GM18511 (cell line): ENCODE data around the gene MDFI.

Source experiments
- ATAC-seq: cut with Tn5 transposase; IDR thresholded peaks from one replicate; pipeline ENCODE4 v1.9.1; 2021; ENCODE audit warnings: mild to moderate bottlenecking, moderate library complexity; ENCODE audit not compliant: unreplicated experiment

The MDFI gene

DNA sequence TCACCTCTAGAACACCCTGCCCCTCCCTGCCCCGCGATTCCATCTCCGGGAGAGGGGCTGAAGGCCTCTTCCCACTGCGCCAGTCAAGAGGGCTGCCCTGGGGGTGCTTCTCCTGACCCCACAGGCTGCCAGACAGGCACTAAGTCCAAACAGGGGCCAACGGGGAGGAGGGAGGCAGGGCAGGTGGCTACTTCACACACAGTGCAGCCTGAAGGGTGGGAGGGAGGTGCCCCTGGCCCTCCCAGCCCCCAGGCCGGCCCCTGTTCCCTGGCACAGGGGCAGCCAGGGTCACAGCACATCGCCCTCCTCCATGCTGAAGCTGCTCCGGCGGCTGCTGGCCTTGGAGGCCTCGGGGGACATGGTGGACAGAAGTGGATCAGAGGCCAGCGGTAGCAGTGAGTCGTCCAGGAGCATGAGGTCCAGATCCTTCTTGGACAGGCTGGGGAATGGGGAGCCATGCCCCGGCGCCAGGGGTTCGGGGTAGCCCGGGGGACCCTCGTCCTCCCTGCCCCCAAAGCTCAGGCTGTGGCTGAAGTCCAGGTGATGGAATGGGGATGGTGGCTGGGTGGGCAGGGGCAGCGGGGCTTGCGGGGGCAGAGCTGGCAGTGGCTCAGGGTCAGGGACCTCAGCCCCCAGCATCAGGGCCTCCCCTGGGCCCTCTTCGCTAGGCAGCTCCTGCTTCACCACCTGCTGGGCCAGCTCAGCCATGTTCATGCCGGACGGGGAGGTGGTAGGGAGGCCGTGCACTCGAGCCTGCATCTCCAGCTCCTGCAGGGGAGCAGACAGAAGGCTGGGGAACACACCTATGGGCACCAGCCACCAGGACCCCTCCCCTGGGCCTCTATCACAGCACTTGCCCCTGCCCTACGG is 46.3 kb downstream of the MDFI start:
- ATAC-seq: no peak

DNA sequence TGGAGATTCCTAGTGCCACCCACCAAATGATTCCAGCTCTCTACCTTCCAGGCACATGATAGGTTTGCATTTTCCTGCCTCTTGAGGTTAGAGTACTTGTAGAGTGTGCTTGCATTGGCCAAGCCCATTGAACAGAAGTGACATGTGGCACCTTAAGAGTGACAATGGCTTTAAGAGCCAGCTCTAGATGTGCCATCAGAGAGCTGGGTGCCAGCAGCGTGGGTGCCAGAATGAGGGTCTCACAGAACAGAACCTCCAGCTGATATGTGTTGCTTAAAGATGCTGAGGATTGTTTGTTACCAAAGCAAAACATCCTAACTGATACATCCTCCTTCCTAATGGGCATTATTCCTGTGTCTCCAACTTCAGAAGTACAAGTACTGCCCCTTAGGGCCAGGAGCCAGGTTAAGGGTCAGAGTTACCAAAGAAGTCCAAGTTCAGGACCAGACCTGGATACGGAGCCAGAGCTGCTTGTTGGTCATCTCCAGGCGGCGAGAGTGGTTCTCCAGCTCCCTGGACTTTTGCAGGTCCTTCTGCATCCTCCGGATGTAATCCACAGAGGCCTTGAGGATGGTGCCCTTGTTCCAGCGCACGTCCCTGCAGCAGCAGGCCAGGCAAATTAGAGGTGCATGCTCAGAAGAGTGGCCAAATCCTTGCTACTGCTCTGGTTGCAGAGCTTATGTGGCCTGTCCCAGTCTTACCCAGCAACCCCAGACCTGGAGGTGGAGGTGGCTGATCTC is 47.5 kb downstream of the MDFI start:
- no peak for ATAC-seq

DNA sequence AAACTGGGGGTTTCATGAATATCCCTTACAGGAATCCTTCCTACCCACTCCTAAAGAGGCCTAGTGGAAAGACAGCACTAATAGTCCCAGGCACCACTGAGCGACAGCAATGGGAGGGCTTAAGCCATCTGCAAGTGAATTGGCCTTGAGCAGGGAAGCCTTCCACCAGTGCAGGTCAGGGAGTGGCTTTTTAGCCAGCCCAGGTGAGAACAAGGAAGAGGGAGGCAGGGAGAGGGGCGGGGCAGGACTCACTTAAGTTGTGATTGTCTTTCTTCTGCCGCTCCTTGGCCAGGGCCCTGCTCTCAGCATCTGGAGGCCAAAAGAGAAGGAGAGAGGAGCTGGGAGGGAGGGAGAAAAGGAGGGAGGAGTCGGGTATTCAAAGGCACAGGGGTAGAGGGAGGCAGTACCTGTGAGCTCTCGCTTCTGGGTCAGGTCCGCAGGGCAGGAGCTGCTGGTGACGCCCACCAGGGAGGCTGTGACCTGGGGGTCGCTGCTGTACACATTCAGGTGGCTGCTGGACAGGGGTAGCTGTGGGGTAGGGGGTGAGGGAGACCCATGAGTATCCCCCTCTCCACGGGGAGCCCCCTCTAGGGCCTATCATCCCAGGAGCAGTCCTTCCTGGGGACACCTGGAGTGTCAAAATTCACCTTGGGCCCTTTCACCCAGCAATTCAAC is 49.4 kb downstream of the MDFI start:
- no peak for ATAC-seq

DNA sequence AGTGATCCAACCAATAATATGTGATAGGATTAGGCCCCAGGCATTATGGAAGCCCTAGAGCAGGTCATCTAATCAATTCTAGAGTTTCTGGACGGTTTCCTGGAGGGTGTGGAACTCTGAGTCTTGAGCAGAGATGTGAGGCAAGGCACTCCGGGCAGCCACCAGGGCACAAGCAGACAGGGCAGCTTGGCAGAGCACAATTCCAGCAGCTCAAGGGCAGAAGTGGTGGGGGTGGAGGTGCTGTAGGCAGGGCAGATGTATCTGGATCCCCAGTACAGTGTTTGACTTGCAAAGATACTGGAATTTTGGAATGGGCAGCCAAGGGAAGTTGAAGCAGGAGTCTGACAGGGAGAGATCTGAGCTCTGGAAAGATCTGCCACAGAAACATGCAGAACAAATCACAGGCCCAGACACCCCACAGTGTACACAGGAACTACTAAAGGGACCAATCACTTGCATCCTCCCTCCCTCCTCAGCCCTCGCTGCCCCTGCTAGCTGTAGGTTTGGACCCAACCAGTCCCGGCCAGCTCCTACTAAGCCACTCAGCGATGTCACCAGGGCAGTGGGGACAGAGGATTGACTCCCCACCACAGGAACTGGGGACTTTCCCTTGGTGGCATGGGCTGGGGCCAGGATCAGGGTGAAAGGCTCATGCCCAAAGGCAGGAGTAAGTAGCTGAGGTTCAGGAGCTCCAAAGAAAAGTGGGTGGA is 50.1 kb downstream of the MDFI start:
- ATAC-seq: no peak

DNA sequence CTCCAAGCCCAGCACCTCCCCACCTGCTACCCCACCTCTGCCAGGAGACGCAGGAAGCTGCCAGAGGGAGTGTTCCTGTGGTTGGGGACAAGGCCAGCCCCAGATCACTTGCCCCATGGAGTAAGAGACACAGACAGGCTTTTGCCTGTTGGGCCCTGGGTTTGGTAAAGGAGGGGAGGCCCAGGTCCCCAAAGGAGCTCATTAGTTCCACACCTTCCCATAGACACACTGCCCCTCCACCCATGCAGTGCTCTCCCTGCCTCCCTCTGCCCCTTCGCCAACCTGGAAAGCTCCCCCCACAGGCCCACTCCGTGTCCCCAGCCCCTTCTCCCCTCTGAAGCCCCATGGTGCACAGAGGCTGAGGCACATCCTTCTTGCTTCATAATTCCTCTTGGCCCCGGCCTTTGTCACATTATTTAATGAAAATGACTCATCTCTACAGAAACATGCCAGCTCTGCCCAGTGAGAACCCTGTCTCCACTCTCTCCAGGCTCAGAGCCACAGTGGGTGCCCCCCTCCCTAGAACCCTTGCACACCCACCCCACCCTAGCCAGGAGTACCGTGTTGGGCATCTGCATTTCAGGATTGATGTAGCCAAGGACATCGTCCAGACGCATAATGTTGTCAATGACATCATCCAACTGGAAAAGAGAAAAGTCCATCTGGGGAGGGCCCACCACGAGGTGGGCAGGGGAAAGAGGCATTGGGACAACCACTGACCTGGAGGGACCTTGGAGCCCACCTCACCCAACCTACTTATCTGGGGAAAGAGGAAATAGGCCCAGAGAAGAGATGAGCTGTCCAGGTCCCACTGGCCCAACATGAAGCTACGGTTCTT is 51.1 kb downstream of the MDFI start:
- no peak for ATAC-seq

DNA sequence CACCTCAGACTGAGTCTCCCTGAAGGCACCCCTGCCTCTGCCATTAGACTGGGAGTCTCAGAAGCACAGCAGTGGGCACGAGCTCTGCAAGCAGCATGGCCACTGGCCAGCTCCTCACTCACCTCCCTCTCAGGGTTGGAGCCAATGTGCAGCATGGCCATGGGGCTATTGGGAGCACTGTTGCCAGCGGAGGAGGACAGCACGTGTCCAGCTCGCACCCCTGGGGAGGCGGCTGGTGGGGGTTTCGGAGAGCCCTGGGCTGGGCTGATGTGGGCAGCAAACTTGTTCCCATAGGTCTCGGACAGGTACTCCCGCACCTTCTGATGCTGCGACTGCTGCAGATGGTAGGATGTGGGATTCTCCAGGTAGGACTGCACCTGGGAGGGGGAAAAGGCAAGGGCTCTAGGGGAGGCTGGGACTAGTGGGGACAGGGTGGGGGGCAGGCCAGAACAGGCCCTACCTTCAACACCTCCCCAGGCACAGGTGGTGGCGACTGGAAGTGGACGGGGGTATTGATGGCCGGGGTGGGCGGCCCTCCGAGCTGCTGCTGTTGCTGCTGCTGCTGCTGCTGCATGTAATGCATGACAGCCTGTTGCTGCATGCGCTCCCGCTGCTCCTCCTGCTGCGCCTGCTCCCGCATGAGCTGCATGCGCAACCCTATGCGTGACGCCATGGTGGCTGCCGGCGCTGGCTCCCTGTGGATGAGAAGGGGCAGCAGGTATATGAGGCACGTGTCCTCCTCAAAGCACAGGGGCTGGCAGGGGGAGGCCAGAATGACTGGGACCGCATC is 52.5 kb downstream of the MDFI start:
- ATAC-seq: no peak

DNA sequence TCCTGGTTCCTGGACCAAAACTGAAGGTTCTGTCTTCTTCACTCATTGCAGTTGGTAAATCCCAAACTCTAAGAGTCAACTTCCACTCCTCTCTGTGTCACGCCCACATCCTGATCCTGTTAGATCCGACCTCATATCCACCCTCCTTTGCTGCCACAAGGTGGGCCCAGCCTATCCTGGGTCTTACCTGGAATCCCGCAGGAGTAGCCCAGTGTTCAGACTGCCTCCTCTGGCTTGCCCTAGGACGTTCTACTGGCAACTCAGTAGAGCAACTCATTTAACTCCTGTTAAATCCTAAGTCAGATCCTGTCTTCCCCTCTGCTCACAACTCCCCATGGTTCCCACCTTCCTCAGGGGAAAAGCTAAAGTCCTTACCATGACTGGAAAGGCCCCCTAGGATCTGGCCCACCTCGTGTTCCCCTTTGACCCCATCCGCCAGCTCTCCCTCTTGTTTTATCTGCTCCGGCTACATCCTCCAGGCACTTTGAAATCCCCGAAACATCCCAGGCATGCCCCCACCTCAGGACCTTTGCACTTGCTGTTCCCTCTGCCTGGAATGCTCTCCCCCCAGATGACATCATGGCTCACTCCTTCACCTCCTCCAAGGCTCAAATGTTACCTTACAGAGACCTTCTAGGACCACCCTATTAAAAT is 53.3 kb downstream of the MDFI start:
- no peak for ATAC-seq

DNA sequence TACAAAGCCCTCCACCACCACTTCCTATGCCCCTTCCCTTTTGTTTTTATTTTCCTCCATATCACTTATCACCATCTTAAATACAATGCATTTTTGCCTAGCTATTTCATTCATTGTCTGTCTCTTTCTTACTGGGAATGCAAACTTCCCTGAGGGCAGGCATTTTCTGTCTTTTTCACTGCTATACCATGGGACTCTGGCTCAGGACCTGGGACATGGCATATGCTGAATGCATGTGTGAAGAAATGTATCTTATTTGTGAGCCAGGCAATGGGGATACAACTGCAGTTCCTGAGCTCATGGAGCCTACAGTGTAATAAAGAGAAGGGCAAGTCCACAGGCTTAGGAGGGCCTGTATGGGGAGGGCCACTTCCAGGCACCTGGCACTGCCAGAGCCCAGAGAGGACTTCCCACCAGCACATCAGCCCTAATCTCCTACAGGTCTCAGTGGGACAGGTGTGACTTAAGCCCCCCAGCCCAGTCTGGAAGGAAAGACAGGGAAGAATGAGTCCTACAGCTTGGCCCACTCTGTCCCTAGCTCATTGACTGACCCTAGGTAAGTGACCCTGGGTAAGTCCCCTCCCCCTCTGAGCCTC is 53.9 kb downstream of the MDFI start:
- no peak for ATAC-seq

DNA sequence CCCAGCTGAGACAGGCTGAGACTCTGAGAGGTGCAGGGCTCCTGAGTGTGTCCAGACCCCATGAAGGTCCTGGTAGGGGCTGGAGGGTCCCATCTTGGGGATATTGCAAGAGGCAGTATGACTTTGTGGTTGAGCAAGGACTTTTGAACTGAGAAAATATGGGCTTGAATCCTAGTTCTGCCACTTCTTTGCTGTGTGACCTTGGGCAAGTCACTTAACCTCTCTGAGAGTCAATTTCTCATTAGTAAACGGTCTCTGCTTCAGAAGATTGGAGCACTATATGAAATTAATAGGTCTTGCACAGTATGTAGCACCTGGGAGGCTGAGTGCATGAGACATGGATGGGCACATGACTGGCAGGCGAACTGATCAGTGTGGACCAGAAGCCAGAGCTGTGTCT is 54.5 kb downstream of the MDFI start:
- ATAC-seq: no peak

DNA sequence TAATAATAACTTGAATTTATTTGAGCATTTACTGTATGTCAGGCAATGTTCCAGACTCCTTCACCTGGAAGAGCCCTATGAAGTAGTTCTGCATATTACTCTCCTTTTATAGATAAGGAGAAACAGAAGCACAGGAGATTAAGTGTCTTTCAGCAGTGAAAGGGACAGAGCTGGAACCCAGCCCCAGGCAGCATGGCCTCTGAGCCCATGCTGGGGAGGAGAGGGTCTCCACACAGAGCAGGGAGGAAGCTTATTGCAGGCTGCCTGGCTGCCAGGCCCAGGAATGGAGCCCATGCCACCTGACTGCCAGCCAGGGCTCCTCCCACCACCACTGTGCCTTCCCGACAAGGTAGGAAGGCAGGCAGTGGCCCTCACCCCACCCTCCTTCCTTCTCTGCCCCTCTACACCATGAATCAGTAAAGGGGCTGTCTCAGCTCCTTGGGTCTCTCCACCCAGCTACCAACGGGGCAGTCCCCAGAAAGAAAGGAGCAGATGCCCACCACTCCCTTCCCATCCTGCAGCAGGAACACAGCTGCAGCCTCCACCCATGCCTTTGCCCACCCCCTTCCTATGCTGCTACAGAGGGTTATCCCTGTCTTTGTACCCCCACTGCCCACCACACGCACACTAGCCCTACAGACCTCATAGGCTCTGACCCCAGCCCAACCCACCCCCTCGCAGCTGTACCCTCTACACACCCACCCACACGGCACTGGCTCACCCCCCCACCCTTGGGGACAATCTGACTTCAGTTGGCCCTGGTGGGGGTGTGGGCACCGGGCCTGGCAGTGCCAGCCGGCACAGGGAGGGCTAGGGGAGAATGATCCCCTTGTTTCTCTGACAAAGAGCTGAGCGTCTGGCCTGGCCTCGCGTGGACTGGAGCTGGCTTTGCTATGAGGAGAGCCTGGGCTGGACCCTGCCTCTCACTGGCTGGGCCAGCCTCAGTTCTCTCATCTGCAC is 55.3 kb downstream of the MDFI start:
- ATAC-seq: no peak

DNA sequence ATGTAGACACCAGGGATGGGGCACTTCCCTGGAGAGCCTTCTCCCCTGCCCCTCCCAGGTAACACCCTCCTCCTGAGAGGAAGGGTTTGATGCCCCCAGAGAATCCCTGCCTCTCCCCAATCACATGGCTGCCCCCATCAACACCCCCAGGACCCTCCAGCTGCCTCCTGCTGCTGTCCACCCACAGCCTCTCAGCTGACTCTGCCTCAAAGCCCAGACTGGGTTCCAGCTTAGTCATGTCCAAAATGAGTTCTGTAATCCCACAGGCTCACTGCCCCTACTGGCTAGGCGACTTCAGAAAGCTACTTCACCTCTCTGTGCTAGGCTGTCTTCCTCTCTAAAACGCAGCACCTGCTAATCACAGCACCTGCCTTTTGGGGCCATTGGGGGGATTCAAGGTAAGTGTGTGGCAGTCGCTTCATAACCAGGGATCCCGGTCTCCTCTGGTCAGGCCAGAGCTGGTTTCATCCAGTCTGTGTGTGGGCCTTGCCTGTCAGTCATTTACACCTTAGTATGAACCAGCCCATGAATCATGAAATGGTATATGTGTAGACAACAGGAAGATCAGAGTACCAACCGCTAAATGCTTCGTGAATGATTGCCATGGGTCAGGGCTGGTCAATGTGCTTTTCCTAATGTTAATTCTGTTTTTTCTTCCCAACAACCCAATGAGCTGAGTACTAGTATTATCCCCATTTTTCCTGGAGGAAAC is 56.7 kb downstream of the MDFI start:
- no peak for ATAC-seq

DNA sequence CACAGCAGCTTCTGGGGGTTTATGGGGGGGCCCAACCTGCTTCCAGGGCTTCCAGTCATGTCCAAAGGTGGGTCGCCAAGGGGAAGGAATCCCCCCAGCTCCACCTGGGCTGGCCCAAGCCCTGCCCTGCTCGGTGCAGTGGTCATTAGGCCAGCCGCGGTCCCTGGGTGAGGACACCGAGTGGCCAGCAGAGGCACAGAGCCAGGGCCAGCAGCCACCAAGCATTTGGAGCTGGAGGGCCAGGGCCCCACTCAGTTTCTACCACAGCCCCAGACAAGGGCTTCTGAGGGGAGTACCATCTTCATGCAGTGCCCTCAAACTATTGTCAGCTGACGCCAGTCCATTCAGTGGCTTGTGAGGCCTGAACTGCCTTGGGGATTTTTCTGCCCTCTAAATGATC is 57.6 kb downstream of the MDFI start:
- no peak for ATAC-seq

DNA sequence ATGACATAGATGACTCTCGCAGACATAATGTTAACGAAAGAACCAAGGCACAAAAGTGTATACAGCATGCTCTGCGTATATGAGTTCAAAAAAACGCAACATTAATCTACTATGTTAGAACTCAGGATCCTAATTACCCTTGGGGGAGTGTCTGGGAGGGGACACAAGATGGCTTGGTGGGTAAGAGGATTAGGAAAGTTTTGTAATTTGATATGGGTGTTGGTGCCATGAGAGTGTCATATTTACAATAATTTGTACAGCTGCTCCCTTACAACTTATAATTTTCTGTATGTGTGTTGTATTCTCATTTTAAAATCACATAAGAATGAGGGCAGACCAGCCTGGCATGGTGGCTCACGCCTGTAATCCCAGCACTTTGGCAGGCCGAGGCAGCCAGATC is 58.5 kb downstream of the MDFI start:
- ATAC-seq: no peak

DNA sequence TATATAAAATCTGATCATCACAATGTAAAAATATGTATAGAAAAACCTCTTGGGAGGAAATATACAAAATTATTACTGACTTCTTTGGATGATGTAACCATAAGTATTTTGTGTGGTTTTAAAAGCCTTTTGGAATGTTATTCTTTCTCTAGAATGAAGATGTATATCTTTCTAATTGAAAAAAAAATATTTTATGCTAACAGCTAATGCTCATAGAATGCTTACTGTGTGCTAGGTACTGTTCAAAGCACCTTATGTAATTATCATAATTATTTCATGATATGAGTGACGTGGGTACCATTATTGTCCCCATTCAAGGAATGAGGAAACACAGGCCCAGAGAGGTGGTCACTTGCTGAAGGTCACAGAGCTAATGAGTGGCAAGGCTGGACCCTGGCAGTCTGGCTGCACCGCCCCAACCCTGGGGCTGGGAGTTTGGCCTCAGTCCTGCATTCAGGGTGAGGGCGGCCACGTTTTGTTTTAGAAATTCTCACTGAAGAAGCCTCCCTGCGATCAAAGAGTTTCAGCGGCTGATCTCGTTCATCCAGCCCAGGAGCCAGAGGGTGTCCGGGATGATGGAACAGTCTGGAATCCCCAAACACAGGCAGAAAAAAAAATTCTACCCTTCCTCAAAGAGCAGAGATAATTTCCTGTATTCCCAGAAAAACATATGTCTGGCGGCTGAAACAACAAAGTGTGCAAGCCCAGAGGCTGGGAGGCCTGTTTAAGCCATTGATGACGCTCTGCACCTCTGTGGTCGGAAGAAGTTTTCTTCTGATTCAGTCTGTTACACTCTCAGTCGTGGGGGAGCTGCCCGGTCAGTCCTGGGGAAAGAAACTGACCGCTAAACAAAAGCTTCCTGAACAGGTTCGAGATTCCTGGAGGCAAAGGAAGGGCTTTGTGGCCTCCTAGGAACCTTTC is 59.9 kb downstream of the MDFI start:
- ATAC-seq: no peak

DNA sequence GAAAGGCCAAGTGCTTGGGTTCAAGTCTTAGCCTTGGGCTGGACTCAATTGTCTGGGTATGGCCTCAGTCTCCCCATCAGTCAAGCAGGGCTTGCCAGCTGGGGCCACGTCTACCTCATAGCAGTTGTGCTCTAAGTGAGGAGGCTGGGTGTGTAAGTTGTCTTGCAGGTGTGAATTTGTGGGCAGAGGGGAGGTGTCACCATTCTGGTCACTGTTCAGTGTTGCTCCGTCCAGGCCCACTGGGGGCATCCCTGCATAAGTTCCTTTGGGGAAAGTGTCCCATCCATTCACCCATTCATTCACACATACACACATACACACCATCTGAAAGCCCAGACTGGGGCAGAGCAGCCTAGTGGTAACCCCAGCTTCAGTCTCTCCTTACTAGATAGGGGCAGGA is 60.8 kb downstream of the MDFI start:
- no peak for ATAC-seq
